Measurements from ENCODE around the gene TCF4. TPM values are rescaled to one million over a fixed set of nuclear protein-coding genes. Genes with fewer than 3 reads are reported as not detected.

TCF4 gene
- total RNA-seq, 1 experiment from 2014 or later, result 93.7 TPM

DNA sequence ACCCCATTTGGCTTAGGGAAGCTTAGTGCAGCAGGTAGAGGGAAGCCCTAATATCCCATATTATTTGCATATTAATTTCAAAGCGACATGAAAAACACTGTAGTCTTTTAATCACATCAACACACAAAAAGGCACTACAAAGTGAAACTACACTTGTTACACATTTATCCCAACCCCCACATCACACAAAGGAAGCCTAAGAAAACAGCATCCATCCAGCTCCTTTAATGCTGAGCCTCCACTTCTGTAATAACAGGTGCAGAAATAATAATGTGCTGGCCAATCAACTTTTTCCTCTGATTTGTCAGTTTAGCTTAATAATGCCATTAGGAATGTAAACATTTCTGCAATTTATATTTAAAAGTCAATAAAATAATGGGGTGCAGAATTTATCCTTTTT lies 274.0 kb downstream of the TCF4 start:
- no TSS peak for BruUV-seq (replicated peaks)
- intact Hi-C loops (cut with micrococcal nuclease; ENCODE audit: unreplicated experiment), result no loop called here
- Mint-ChIP-seq H3K27ac (ENCODE audit: unreplicated experiment) (no peak overlapping the region), H3K9me3 (ENCODE audit: unreplicated experiment) (no peaks in the 10 kb centered on the region), H3K4me1 (ENCODE audit: low read depth, unreplicated experiment) (no peaks in the 10 kb centered on the region), H3K4me3 (ENCODE audit: unreplicated experiment) (no peak overlapping the region), H3K27me3 (ENCODE audit: insufficient read depth, unreplicated experiment) (no peaks in the 10 kb centered on the region), H3K36me3 (ENCODE audit: insufficient read depth, unreplicated experiment) (peaks cover 19% of the 10 kb centered on the region)
- POLR2A ChIA-PET, result no interaction called here
- no peak overlapping the region for H3K4me3 ChIP-seq (ENCODE audit: low read depth, low read length)
- TF ChIP-seq, protein P1, sequence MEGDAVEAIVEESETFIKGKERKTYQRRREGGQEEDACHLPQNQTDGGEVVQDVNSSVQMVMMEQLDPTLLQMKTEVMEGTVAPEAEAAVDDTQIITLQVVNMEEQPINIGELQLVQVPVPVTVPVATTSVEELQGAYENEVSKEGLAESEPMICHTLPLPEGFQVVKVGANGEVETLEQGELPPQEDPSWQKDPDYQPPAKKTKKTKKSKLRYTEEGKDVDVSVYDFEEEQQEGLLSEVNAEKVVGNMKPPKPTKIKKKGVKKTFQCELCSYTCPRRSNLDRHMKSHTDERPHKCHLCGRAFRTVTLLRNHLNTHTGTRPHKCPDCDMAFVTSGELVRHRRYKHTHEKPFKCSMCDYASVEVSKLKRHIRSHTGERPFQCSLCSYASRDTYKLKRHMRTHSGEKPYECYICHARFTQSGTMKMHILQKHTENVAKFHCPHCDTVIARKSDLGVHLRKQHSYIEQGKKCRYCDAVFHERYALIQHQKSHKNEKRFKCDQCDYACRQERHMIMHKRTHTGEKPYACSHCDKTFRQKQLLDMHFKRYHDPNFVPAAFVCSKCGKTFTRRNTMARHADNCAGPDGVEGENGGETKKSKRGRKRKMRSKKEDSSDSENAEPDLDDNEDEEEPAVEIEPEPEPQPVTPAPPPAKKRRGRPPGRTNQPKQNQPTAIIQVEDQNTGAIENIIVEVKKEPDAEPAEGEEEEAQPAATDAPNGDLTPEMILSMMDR (IDR thresholded peaks at IDR 0.05; ENCODE audit: insufficient read depth in 1 of 2, low read depth in 1 of 2, low read length in 1 of 2, severe bottlenecking in 1 of 2, unreplicated experiment in 1 of 2), result no peak
- H3K9me3 ChIP-seq, result no peaks in the 10 kb centered on the region
- no peaks in the 10 kb centered on the region for H3K27me3 ChIP-seq (replicated peaks; ENCODE audit: control insufficient read depth, insufficient read depth, low read length)
- H3K4me1 ChIP-seq, result no peaks in the 10 kb centered on the region
- H3K36me3 ChIP-seq (ENCODE audit: control insufficient read depth, insufficient read depth, low read length), result no peaks in the 10 kb centered on the region
- CTCF ChIA-PET, result no interaction called here
- DNase-seq, result no peak

GRCh38 chr18:55310863-55311262 lies 277.1 kb downstream of the TCF4 start:
- H3K27me3 ChIP-seq (replicated peaks; ENCODE audit: control insufficient read depth, insufficient read depth, low read length), result no peaks in the 10 kb centered on the region
- intact Hi-C loops (cut with micrococcal nuclease; ENCODE audit: unreplicated experiment), result no loop called here
- no peaks in the 10 kb centered on the region for H3K9me3 ChIP-seq
- ChIA-PET POLR2A (no interaction called here), CTCF (interaction anchor here (0.6 kb wide), 1 partner anchor 210 kb away, joined by 3 read pairs; no protein-coding TSS in a partner anchor)
- no peaks in the 10 kb centered on the region for H3K36me3 ChIP-seq (ENCODE audit: control insufficient read depth, insufficient read depth, low read length)
- Mint-ChIP-seq H3K27me3 (ENCODE audit: insufficient read depth, unreplicated experiment) (no peaks in the 10 kb centered on the region), H3K9me3 (ENCODE audit: unreplicated experiment) (no peaks in the 10 kb centered on the region), H3K4me3 (ENCODE audit: unreplicated experiment) (no peak overlapping the region), H3K36me3 (ENCODE audit: insufficient read depth, unreplicated experiment) (peaks cover 11% of the 10 kb centered on the region), H3K4me1 (ENCODE audit: low read depth, unreplicated experiment) (no peaks in the 10 kb centered on the region), H3K27ac (ENCODE audit: unreplicated experiment) (no peak overlapping the region)
- BruUV-seq (replicated peaks), result no TSS peak
- H3K4me1 ChIP-seq, result no peaks in the 10 kb centered on the region
- TF ChIP-seq, protein P1 (IDR thresholded peaks at IDR 0.05; ENCODE audit: insufficient read depth in 1 of 2, low read depth in 1 of 2, low read length in 1 of 2, severe bottlenecking in 1 of 2, unreplicated experiment in 1 of 2), result no peak
- no peak overlapping the region for H3K4me3 ChIP-seq (ENCODE audit: low read depth, low read length)
- no peak for DNase-seq

GRCh38 chr18:55310044-55310676 lies 277.8 kb downstream of the TCF4 start:
- Histone ChIP-seq H3K36me3 (ENCODE audit: control insufficient read depth, insufficient read depth, low read length) (no peaks in the 10 kb centered on the region), H3K4me1 (no peaks in the 10 kb centered on the region), H3K4me3 (ENCODE audit: low read depth, low read length) (no peak overlapping the region), H3K27me3 (replicated peaks; ENCODE audit: control insufficient read depth, insufficient read depth, low read length) (no peaks in the 10 kb centered on the region), H3K9me3 (no peaks in the 10 kb centered on the region)
- Mint-ChIP-seq H3K4me3 (ENCODE audit: unreplicated experiment) (no peak overlapping the region), H3K4me1 (ENCODE audit: low read depth, unreplicated experiment) (no peaks in the 10 kb centered on the region), H3K36me3 (ENCODE audit: insufficient read depth, unreplicated experiment) (peaks cover 9% of the 10 kb centered on the region), H3K27me3 (ENCODE audit: insufficient read depth, unreplicated experiment) (no peaks in the 10 kb centered on the region), H3K27ac (ENCODE audit: unreplicated experiment) (no peak overlapping the region), H3K9me3 (ENCODE audit: unreplicated experiment) (no peaks in the 10 kb centered on the region)
- CTCF ChIA-PET, result interaction anchor here (0.6 kb wide), 1 partner anchor 209 kb away, joined by 3 read pairs; no protein-coding TSS in a partner anchor
- intact Hi-C loops (cut with micrococcal nuclease; ENCODE audit: unreplicated experiment), result no loop called here
- TF ChIP-seq, protein P1 (IDR thresholded peaks at IDR 0.05; ENCODE audit: insufficient read depth in 1 of 2, low read depth in 1 of 2, low read length in 1 of 2, severe bottlenecking in 1 of 2, unreplicated experiment in 1 of 2), result no peak
- no TSS peak for BruUV-seq (replicated peaks)
- DNase-seq, result no peak
- POLR2A ChIA-PET, result no interaction called here

Data from Caco-2 (cell line).